Lower leg skin (tissue), 4 donors: ENCODE results near the gene CASP7. TPM values are rescaled to one million over a fixed set of nuclear protein-coding genes. Genes with fewer than 3 reads are reported as not detected.

Experiments
- DNase-seq, 2 donors: peaks; one replicate each; pipeline ENCODE4 v3.0.0-alpha.2; 2019; ENCODE audit warnings: low spot score in 2 of 2
- H3K4me3 ChIP-seq: fragments of 200-600 bp; sonication (generic); 2 replicates; pipeline ENCODE4 v1.5.1; 2017; ENCODE audit warnings: mild to moderate bottlenecking, low read depth; ENCODE audit not compliant: poor library complexity, severe bottlenecking
- CTCF ChIP-seq, 3 donors: fragments of 450-650 bp; IDR thresholded peaks; one replicate each; pipeline ENCODE4 v1.5.1; 2016; ENCODE audit warnings: antibody characterized with exemption in 3 of 3, mild to moderate bottlenecking in 3 of 3, moderate library complexity in 2 of 3
- POLR2A ChIP-seq, 2 donors: fragments of 450-650 bp; IDR thresholded peaks; one replicate each; pipeline ENCODE4 v1.6.1; 2016 to 2017; ENCODE audit warnings: antibody characterized with exemption in 2 of 2, mild to moderate bottlenecking in 1 of 2, moderate library complexity in 1 of 2
- WGBS, 2 donors: methylation state at CpG; one replicate each; pipeline ENCODE4 v1.1.5; 2018; 5-methylcytosine and 5-hydroxymethylcytosine counted together
- intact Hi-C: fragments of 100-400 bp; cut with DNase I; formaldehyde crosslinking; loops from one replicate; pipeline ENCODE4 v1.15.0; 2023; ENCODE audit warnings: low total_unique reads
- total RNA-seq, 4 donors: library from RNA; depleted of rRNA; stranded (reverse); fragments of >200 nt; gene quantifications; one replicate each; pipeline ENCODE4 v1.1.0, GENCODE V29; 2016

CASP7 gene
- total RNA-seq, 4 donors from 2014 or later: 18.3 to 30.8 (median 23.5) TPM

GRCh38 chr10:113661332-113661731 is 18.4 kb upstream of the CASP7 start:
- no peak overlapping the region for H3K4me3 ChIP-seq
- TF ChIP-seq CTCF (IDR thresholded peaks at IDR 0.05) (no peak), POLR2A (IDR thresholded peaks at IDR 0.05) (no peak)
- intact Hi-C loops: no loop called here
- 75 to 86% methylated on average over 2 of the region's 2 CpGs for WGBS, 2 donors
- DNase-seq: no peak

- intact Hi-C loops: no loop called here
- TF ChIP-seq POLR2A (IDR thresholded peaks at IDR 0.05) (no peak), CTCF (IDR thresholded peaks at IDR 0.05) (no peak)
- no peak overlapping the region for H3K4me3 ChIP-seq
- WGBS, 2 donors: 69 to 70% methylated on average over 5 of the region's 5 CpGs
- no peak for DNase-seq
These were observed 16.6 kb upstream of the CASP7 start for GRCh38 chr10:113663142-113663541.

GRCh38 chr10:113663908-113664307 is 15.8 kb upstream of the CASP7 start, which contains the start of gene NRAP:
NRAP (minus strand) TSS chr10:113664041; CDS start chr10:113663882, 159 bp downstream.
- no peak within 1 kb of the TSS for H3K4me3 ChIP-seq
- no peak for DNase-seq
- TF ChIP-seq CTCF (IDR thresholded peaks at IDR 0.05): no peak
- no peak for TF ChIP-seq POLR2A (IDR thresholded peaks at IDR 0.05)
- 90 to 92% methylated on average over 5 of the region's 5 CpGs for WGBS, 2 donors
- intact Hi-C loops: no loop called here

- 74 to 81% methylated on average over 4 of the region's 4 CpGs for WGBS, 2 donors
- no peak for TF ChIP-seq POLR2A (IDR thresholded peaks at IDR 0.05)
- no peak for TF ChIP-seq CTCF (IDR thresholded peaks at IDR 0.05)
- H3K4me3 ChIP-seq: no peak overlapping the region
- intact Hi-C loops: no loop called here
- DNase-seq: no peak
These were observed 14.4 kb upstream of the CASP7 start for GRCh38 chr10:113665352-113665751.

- TF ChIP-seq CTCF (IDR thresholded peaks at IDR 0.05) (no peak), POLR2A (IDR thresholded peaks at IDR 0.05) (no peak)
- intact Hi-C loops: no loop called here
- H3K4me3 ChIP-seq: no peak overlapping the region
- DNase-seq: no peak
- WGBS, 2 donors: 42 to 43% methylated on average over 6 of the region's 6 CpGs
These were observed 13.8 kb upstream of the CASP7 start for GRCh38 chr10:113665806-113666354.

GRCh38 chr10:113666682-113667252 is 12.9 kb upstream of the CASP7 start:
- no peak for DNase-seq
- TF ChIP-seq CTCF (IDR thresholded peaks at IDR 0.05): no peak
- TF ChIP-seq POLR2A (IDR thresholded peaks at IDR 0.05): no peak
- H3K4me3 ChIP-seq: no peak overlapping the region
- 57 to 81% methylated on average over 5 of the region's 5 CpGs for WGBS, 2 donors
- intact Hi-C loops: no loop called here
